Uterus (tissue), 4 donors: Measurements from ENCODE around the gene CCDC85B. TPM values are rescaled to one million over a fixed set of nuclear protein-coding genes. Genes with fewer than 3 reads are reported as not detected.

Experiments
- DNase-seq, 2 donors: peaks; one replicate each; pipeline ENCODE4 v3.0.0-alpha.2; 2019 to 2020
- H3K27ac ChIP-seq, 2 donors: fragments of 200-600 bp; sonication (generic); 1 replicate in 1 of 2; 2 replicates in 1 of 2; pipeline ENCODE4 v1.5.1; 2016 to 2018
- H3K27me3 ChIP-seq, 2 donors: fragments of 200-600 bp; sonication (generic); one replicate each; pipeline ENCODE4 v1.5.1; 2018 to 2019; ENCODE audit warnings: control low read depth in 1 of 2
- H3K36me3 ChIP-seq, 2 donors: fragments of 200-600 bp; sonication (generic); one replicate each; pipeline ENCODE4 v1.5.1; 2019; ENCODE audit warnings: control low read depth in 1 of 2
- H3K4me1 ChIP-seq, 2 donors: fragments of 200-600 bp; sonication (generic); one replicate each; pipeline ENCODE4 v1.5.1; 2018 to 2019; ENCODE audit warnings: control low read depth in 1 of 2
- H3K4me3 ChIP-seq, 2 donors: fragments of 200-600 bp; sonication (generic); 1 replicate in 1 of 2; 2 replicates in 1 of 2; pipeline ENCODE4 v1.5.1; 2018 to 2019; ENCODE audit warnings: mild to moderate bottlenecking in 1 of 2
- H3K9me3 ChIP-seq, 2 donors: fragments of 200-600 bp; sonication (generic); one replicate each; pipeline ENCODE4 v1.5.1; 2019; ENCODE audit warnings: control low read depth in 1 of 2
- CTCF ChIP-seq, 4 experiments: fragments of 200-600 bp in 2 of 4; fragments of 450-650 bp in 2 of 4; sonication (generic) in 2 of 4; IDR thresholded peaks; one replicate each; pipeline ENCODE4 v1.5.1; 2016 to 2019; ENCODE audit warnings: antibody characterized with exemption in 4 of 4, mild to moderate bottlenecking in 2 of 4, moderate library complexity in 1 of 4
- POLR2A ChIP-seq, 2 donors: fragments of 450-650 bp; IDR thresholded peaks; one replicate each; pipeline ENCODE4 v1.6.1; 2016; ENCODE audit warnings: antibody characterized with exemption in 2 of 2, mild to moderate bottlenecking in 1 of 2, moderate library complexity in 1 of 2
- intact Hi-C: fragments of 100-400 bp; cut with DNase I; formaldehyde crosslinking; loops from one replicate; pipeline ENCODE4 v1.15.1; 2023; ENCODE audit warnings: low total_unique reads
- total RNA-seq, 4 donors: library from RNA; depleted of rRNA in 3 of 4; stranded (reverse); fragments of >200 nt in 3 of 4; gene quantifications; one replicate each; pipeline versions ENCODE4 v1.1.0 to v1.2.4, GENCODE V29; 2014 to 2023
- donor health status: DM: yes; HTN: yes; CAD: no.

CCDC85B gene
- total RNA-seq, 4 donors from 2014 or later, result 22.3 to 141 (median 54.5) TPM

DNA sequence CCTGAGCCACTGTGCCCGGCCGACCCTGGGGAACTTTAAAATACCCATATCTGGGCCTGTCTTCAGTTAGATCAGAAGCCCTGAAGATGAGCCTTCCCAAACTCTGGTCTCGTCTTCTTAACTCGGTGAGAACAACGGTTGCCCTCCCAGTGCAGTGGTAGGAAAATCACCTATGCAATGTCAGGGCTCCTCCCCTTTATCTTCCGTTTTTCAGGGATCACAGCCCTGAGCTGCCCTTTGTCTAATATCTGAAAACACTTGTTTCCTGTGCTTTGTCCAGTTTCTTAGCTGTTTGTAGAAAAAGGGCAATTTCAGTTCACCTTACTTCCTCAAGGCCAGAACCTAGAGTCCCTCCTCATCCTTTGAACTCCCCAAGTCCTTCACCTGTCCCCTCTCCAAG, 38.2 kb downstream of the CCDC85B start:
- no peaks in the 10 kb centered on the region for H3K9me3 ChIP-seq
- DNase-seq, result no peak
- no peaks in the 10 kb centered on the region for H3K36me3 ChIP-seq
- no peak overlapping the region for H3K27ac ChIP-seq
- TF ChIP-seq POLR2A (IDR thresholded peaks at IDR 0.05) (no peak), CTCF (IDR thresholded peaks at IDR 0.05) (no peak)
- intact Hi-C loops, result no loop called here
- H3K4me1 ChIP-seq, result no peaks in the 10 kb centered on the region
- H3K4me3 ChIP-seq, result no peak overlapping the region
- H3K27me3 ChIP-seq, result no peaks in the 10 kb centered on the region

DNA sequence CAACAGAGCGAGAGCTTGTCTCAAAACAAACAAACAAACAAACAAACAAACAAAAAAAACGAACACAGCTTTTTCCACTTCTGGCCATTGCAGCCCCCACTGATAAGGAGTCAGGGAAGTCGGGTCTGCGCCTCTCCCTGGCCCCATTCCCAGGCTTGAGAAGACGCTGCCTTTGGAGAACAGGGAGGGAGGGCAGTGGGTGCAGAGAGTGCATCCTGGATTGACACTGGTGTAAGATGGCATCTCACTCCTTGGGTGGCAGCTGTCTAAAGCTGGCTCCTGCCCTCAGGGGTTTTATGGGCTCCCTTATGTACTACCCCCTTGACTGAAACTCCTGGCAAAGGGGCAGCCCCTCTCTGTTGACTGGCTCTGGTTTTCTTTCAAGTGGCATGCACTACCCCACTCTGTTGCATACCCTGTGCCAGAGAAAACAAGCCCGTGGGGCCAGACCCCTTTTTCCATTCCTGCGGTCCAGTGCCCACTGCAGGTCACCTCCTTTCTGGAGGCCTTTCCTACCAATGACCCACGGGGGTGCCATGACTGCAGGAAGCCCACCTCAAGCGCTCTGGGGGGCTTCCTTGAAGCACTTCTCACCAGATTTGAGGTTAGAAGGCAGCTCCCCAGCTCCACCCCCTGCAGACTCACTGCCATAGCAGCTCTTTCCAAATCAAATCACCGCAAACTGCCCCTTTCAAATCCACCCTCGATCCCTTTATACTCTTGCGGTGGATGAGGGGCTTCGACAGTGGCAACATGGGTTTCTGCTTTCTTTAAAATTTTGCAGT, 41.5 kb downstream of the CCDC85B start:
- no peaks in the 10 kb centered on the region for H3K27me3 ChIP-seq
- no peak for DNase-seq
- H3K27ac ChIP-seq, result no peak overlapping the region
- TF ChIP-seq POLR2A (IDR thresholded peaks at IDR 0.05) (no peak), CTCF (IDR thresholded peaks at IDR 0.05) (no peak)
- no peak overlapping the region for H3K4me3 ChIP-seq
- H3K9me3 ChIP-seq, result no peaks in the 10 kb centered on the region
- intact Hi-C loops, result no loop called here
- H3K4me1 ChIP-seq, result no peaks in the 10 kb centered on the region
- no peaks in the 10 kb centered on the region for H3K36me3 ChIP-seq

DNA sequence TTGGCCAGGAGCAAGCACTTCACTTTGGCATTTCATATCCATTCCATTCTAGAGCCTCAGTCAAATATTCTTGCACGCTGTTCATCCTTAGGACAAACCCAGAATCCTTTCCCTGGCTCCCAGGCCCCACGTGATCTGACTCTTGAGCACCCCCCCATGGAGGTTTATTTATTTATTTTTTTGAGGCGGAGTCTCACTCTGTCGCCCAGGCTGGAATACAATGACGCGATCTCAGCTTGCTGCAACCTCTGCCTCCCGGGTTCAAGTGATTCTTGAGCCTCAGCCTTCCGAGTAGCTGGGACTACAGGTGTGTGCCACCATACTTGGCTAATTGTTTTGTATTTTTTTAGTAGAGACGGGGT, 42.1 kb downstream of the CCDC85B start:
- intact Hi-C loops, result no loop called here
- no peak for DNase-seq
- Histone ChIP-seq H3K4me3 (no peak overlapping the region), H3K27ac (no peak overlapping the region), H3K27me3 (no peaks in the 10 kb centered on the region), H3K4me1 (no peaks in the 10 kb centered on the region), H3K9me3 (no peaks in the 10 kb centered on the region), H3K36me3 (no peaks in the 10 kb centered on the region)
- TF ChIP-seq CTCF (IDR thresholded peaks at IDR 0.05), result no peak
- no peak for TF ChIP-seq POLR2A (IDR thresholded peaks at IDR 0.05)

GRCh38 chr11:65934014-65934413, 43.5 kb downstream of the CCDC85B start:
- H3K4me3 ChIP-seq, result no peak overlapping the region
- no peak for TF ChIP-seq POLR2A (IDR thresholded peaks at IDR 0.05)
- no peak for TF ChIP-seq CTCF (IDR thresholded peaks at IDR 0.05)
- no peaks in the 10 kb centered on the region for H3K36me3 ChIP-seq
- H3K4me1 ChIP-seq, result no peaks in the 10 kb centered on the region
- H3K27ac ChIP-seq, result no peak overlapping the region
- intact Hi-C loops, result no loop called here
- no peaks in the 10 kb centered on the region for H3K9me3 ChIP-seq
- H3K27me3 ChIP-seq, result no peaks in the 10 kb centered on the region
- DNase-seq, result no peak

DNA sequence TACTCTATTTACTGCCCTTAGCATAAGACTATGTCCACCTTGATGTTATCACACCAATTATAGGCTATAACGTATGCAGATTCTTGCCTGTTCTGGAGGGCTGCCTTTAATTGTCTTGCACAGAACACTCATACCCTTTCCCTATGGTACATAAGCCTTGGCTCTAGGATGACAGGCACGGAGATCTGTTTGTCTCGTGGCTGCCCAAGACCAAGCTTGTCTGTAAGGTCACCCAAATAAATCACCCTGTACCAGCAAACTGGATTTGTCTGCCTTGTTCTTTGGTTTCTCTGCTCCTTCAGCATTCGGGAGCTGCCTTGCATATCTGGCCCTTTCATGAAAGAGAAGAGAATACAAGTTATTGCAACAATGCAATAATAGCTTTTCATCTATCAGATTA, 47.3 kb downstream of the CCDC85B start:
- no peaks in the 10 kb centered on the region for H3K9me3 ChIP-seq
- no peak overlapping the region for H3K27ac ChIP-seq
- TF ChIP-seq CTCF (IDR thresholded peaks at IDR 0.05) (no peak), POLR2A (IDR thresholded peaks at IDR 0.05) (no peak)
- no peaks in the 10 kb centered on the region for H3K36me3 ChIP-seq
- DNase-seq, result no peak
- intact Hi-C loops, result no loop called here
- no peaks in the 10 kb centered on the region for H3K27me3 ChIP-seq
- no peaks in the 10 kb centered on the region for H3K4me1 ChIP-seq
- no peak overlapping the region for H3K4me3 ChIP-seq

Other genes starting within 250 kb of the CCDC85B start
- 10 to 100 TPM in 3 of 4 donors, 1 to 10 TPM in 1; 6.7 to 97.1 (median 36.5) TPM for gene RELA, start 227.8 kb upstream of the CCDC85B start, total RNA-seq
- gene KAT5, start 178.4 kb upstream of the CCDC85B start, total RNA-seq, result 100 to 1,000 TPM in 2 of 4 donors, 10 to 100 TPM in 2; 37.1 to 113 (median 81.5) TPM
- 100 to 1,000 TPM in 1 of 4 donors, 10 to 100 TPM in 3; 35.2 to 107 (median 65.4) TPM for gene RNASEH2C, start 169.9 kb upstream of the CCDC85B start, total RNA-seq
- gene AP5B1, start 109.7 kb upstream of the CCDC85B start, total RNA-seq, result 10 to 100 TPM in 1 of 4 donors, 1 to 10 TPM in 3; 2.4 to 17.1 (median 5.7) TPM
- 1 to 10 TPM in 1 of 4 donors, not detected in 3; 1.0 TPM for gene OVOL1, start 103.6 kb upstream of the CCDC85B start, total RNA-seq
- gene SNX32, start 56.7 kb upstream of the CCDC85B start, total RNA-seq, result 1 to 10 TPM in 1 of 4 donors, under 1 TPM in 1, not detected in 2; 0.58 to 2.6 TPM
- 100 to 1,000 TPM; 227 to 514 (median 399) TPM for gene CFL1, start 32.5 kb upstream of the CCDC85B start, total RNA-seq
- gene MUS81, start 30.2 kb upstream of the CCDC85B start, total RNA-seq, result 100 to 1,000 TPM in 1 of 4 donors, 10 to 100 TPM in 3; 28.8 to 108 (median 75.0) TPM
- 100 to 1,000 TPM in 1 of 4 donors, 10 to 100 TPM in 3; 56.1 to 165 (median 87.3) TPM for gene EFEMP2, start 17.9 kb upstream of the CCDC85B start, total RNA-seq
- gene CTSW, start 10.8 kb upstream of the CCDC85B start, total RNA-seq, result 1 to 10 TPM in 1 of 4 donors, under 1 TPM in 1, not detected in 2; 0.62 to 3.6 TPM
- 100 to 1,000 TPM in 1 of 4 donors, 10 to 100 TPM in 3; 39.7 to 239 (median 52.2) TPM for gene FIBP, start 2.2 kb upstream of the CCDC85B start, total RNA-seq
- 1 to 10 TPM in 2 of 4 donors, not detected in 2; 2.9 to 3.9 TPM for gene FOSL1, start 9.7 kb downstream of the CCDC85B start, total RNA-seq
- gene C11orf68, start 28.4 kb downstream of the CCDC85B start, total RNA-seq, result 10 to 100 TPM; 11.5 to 53.0 (median 29.7) TPM
- 10 to 100 TPM in 3 of 4 donors, 1 to 10 TPM in 1; 9.2 to 83.0 (median 60.6) TPM for gene DRAP1, start 28.8 kb downstream of the CCDC85B start, total RNA-seq
- not detected for gene TSGA10IP, start 54.8 kb downstream of the CCDC85B start, total RNA-seq
- 10 to 100 TPM; 10.3 to 77.9 (median 30.5) TPM for gene SART1, start 71.1 kb downstream of the CCDC85B start, total RNA-seq
- 10 to 100 TPM; 15.6 to 38.2 (median 33.1) TPM for gene EIF1AD, start 111.5 kb downstream of the CCDC85B start, total RNA-seq
- gene BANF1, start 111.8 kb downstream of the CCDC85B start, total RNA-seq, result 100 to 1,000 TPM in 2 of 4 donors, 10 to 100 TPM in 1, 1 to 10 TPM in 1; 8.7 to 136 (median 76.6) TPM
- gene CST6, start 121.3 kb downstream of the CCDC85B start, total RNA-seq, result under 1 TPM in 1 of 4 donors, not detected in 3; 0.59 TPM
- gene CATSPER1, start 135.8 kb downstream of the CCDC85B start, total RNA-seq, result under 1 TPM in 1 of 4 donors, not detected in 3; 0.26 TPM
- 1 to 10 TPM in 2 of 4 donors, under 1 TPM in 1, not detected in 1; 0.26 to 2.1 (median 1.9) TPM for gene GAL3ST3, start 158.5 kb downstream of the CCDC85B start, total RNA-seq
- 100 to 1,000 TPM in 2 of 4 donors, 10 to 100 TPM in 2; 59.9 to 195 (median 106) TPM for gene SF3B2, start 161.7 kb downstream of the CCDC85B start, total RNA-seq
- 10 to 100 TPM in 3 of 4 donors, 1 to 10 TPM in 1; 2.9 to 79.2 (median 57.2) TPM for gene PACS1, start 179.6 kb downstream of the CCDC85B start, total RNA-seq